ENCODE results near the gene LRSAM1. TPM values are rescaled to one million over a fixed set of nuclear protein-coding genes. Genes with fewer than 3 reads are reported as not detected.

The LRSAM1 gene
- total RNA-seq, 1 experiment from 2014 or later: 6.4 TPM

DNA sequence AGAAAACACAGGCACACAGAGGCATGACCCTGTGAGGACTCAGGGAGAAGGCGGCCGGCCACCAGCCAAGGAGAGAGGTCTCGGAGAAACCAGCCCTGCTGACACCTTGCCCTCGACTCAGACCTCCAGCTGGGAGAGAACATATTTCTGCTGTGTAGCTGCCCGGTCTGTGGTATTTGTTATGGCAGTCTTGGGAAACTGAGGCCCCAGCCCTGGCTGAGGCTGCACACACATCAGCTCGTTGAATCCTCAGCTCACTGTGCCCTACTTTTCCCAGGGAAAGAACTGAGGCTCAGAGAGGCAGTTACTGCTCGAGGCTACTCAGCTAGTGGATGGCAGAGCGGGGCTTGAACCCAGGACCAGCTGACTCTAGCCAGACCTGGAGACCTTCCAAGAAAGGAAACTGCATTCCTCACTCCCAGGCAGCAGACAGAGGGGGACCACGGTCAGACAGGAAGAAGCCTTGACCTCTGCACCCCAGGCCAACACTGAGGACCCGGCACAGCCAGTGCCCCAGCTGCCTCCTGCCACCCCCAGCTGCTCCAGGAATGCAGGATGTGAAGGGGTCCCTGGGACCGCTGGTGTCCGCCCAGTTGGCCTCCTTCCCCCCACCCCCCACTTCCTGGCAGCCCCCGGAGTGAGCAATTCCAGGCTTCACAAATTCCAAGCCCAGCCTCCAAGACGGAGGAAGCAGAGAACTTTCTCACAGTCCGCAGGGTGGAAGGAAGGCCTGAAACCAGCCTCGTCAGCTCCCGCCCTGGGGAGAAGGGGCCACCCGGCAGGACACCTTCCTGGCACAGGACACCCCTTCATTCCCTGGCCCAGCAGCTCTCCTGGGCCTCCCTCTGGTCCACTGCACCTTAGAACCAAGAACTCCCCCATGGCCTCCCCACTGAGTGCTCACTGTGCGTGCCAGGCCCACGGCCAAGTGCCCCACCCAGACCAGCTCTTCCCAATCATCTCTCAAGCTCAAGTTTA lies 69.9 kb downstream of the LRSAM1 start:
- in situ Hi-C loops (cut with HindIII; ENCODE audit: low pct_unique_long_range_greater_than_20kb, low sequenced_read_pairs): no loop called here
- no peak for DNase-seq (ENCODE audit: low read depth, low spot score)

DNA sequence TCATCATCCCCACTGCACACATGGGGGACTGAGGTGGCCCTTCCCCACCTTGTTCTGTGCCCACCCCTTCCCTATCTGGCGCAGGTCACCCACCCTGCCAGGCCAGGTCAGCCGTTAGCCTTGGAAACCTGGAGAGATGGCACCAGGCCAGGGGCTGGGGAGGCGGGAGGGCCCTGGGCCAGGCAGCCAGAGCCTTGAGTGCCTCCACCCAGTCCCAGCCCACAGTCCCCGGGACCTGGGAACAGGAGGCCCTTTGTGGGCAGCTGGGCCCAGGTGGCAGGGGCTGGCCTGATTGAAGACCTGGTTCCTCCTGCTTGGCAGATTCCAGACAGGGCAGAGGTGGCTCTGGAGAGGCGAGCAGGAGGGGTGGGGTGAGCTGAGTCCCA lies 70.6 kb downstream of the LRSAM1 start:
- no peak for DNase-seq (ENCODE audit: low read depth, low spot score)
- in situ Hi-C loops (cut with HindIII; ENCODE audit: low pct_unique_long_range_greater_than_20kb, low sequenced_read_pairs): no loop called here

DNA sequence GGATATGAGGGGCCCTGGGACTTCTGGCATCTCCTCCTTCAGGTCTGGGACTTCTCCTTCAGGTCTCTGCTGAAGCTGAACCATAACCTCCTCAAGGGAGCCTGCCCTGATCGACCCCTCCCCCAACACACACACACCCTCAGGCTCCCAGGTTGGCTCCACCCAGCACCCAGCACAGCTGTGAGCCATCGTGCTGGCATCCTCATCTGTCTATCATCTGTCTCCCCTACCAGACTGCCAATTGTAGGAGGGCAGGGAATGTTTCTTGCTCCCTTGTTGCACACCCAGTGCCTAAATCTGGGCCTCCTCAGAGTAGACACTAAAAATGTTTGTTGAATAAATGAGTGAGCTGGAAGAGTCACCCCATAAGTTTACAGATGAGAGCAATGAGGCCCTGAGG lies 71.4 kb downstream of the LRSAM1 start:
- no peak for DNase-seq (ENCODE audit: low read depth, low spot score)
- in situ Hi-C loops (cut with HindIII; ENCODE audit: low pct_unique_long_range_greater_than_20kb, low sequenced_read_pairs): no loop called here

DNA sequence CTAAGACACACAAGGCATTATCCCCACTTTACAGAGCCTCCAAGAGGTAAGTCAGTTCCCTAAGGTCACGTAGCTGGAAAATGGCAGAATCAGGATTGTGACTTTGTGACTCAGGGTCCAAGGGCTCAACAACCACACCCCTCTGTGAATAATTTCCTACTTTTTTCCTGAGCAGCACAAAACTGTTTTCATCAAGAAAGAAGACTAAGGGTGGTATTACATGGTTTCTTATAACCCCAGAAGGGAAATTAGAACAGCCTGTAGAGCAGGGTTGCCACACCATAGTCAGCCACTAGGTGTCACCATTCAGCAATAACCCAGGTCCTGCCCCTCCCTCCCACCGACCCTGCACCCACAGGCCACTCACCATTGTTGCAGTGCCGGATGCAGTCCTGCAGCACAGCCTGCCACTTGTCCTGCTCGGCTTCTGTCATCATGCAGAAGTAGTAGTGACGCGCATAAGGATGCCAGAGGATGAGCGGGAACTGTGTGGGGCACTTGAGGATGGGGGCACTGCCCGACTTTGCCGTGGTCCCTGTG lies 72.1 kb downstream of the LRSAM1 start:
- in situ Hi-C loops (cut with HindIII; ENCODE audit: low pct_unique_long_range_greater_than_20kb, low sequenced_read_pairs): no loop called here

DNA sequence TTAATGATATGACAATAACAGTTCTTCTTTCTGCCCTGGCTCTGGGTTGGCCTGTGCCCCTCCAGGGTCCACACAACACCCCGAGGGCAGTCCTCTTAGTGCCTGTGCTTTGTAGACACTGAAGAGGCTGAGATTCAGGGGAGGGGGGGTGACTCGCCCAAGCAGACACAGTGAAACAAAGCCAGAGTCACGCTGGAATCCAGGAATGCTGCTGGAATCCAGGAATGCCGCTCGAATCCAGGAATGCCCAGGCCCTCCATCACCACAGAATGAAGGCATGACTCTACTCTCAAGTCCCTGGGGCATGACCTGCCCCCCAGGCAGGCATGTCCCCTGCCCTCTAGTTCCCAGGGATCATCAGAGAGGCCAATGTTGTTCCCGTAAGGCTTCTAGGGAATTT lies 73.1 kb downstream of the LRSAM1 start:
- in situ Hi-C loops (cut with HindIII; ENCODE audit: low pct_unique_long_range_greater_than_20kb, low sequenced_read_pairs): no loop called here
- no peak for DNase-seq (ENCODE audit: low read depth, low spot score)

More for the DNA sequence above, 72.1 kb downstream of the LRSAM1 start:
- peak; percentile 51 for DNase-seq (ENCODE audit: low read depth, low spot score)

DNA sequence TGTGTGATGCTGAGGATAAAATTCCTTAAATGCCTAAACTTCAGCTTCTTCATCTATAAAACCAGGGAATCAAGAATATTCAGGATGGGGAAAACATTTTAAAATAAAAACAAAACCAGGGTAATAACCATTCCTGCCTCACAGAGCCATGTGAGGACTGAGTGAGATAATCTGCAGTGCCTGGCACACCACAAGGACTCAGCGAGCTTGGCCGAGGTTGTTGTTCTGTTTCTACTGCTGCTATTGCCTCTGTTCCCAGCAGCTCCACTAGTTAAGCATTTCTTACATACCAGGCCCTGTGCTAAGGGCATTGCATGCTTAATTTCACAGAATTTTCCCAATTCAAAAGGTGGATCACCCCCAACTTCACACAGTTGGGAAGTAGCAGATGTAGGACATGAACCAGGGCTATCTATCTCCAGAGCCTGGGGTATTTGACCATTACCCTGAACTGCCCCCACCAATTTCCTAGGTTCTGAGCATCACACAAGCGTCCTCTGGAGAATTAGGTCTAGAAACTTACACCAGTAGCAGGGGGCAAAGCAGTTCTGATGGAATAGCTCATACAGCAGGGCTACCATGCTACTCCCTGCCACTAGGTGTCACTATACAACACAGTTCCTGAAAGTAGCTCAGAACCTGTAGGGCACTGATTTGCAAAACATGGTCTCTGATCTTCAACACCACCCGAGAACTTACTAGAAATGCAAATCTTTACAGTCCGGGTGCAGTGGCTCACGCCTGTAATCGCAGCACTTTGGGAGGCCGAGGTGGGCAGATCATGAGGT lies 74.3 kb downstream of the LRSAM1 start:
- in situ Hi-C loops (cut with HindIII; ENCODE audit: low pct_unique_long_range_greater_than_20kb, low sequenced_read_pairs): no loop called here
- peak; percentile 62 for DNase-seq (ENCODE audit: low read depth, low spot score)

DNA sequence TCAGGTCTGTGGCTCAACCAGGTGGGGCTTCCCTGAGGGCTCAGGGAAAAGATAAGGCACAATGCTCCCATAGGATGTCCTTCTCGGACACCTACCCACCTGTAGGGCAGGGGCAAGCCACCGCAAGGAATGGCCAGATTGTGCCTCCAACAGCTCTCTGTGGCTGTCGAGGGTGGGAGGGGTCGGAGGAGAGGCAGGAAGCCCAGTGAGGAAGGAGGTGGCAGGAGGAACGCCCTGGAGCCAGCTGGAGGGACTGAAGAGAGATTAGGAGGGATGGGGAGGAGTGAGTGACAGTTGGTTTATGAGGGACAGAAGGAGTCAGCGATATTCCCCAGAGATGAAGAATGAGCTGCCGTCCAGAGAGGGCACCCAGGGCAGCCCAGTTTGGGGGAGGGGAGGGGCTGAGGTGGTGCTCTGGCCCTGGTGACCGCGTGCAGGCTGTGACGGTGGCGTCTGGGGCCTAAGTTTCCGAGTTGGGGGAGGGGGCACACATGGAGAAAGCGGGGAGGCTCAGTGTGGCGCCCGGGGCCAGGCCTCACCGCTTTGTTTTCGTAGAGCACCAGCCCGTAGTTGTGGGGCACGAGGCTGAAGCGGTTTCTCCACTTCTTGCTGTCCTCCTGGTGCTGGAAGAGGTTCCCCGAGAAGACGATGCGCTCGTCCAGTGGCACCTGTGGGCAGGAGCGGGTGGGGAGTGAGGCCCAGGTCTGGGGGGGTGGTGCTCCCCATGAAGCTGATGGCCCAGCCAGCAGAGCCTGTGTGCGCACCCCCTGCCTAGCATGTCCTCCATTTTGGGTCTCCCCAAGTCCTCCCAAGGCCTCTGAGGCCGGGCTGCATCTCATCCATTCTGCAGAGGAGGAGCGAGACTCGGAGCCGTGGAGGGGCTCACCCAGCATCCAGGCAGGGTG lies 75.6 kb downstream of the LRSAM1 start:
- no peak for DNase-seq (ENCODE audit: low read depth, low spot score)
- in situ Hi-C loops (cut with HindIII; ENCODE audit: low pct_unique_long_range_greater_than_20kb, low sequenced_read_pairs): no loop called here

DNA sequence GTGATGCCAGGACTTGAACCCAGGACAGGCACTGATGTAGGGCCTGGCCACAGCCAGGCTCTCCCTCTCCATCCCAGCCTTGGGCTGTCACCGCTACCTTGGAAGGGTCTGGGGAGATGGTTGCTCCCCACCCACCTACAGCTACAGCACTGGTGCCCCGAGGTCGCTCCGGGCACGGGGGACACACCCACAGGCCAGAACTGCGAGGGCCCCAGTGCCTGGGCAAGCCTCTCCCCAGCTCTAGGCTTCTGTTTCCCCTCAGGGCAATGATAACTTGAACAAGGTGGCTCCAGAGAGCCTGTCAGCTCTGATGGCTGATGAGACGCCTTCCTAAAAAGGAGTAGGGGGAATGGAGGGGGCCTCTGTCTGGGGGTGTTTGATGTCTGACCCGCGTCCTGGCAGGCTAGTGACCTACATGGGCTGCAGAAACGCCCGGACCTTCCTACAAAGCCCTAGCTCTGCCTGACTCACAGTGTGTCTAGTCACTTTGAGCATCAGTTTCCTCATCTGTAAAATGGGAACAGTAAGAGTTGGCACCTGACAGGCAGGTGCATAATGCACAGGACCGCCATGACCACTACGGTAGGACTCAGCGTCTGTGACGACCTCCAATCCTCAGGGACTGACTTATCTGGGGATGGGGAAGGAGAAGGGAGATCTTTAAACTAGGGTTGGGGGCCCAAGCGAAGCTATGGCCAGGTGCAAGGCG lies 76.4 kb downstream of the LRSAM1 start:
- no peak for DNase-seq (ENCODE audit: low read depth, low spot score)
- in situ Hi-C loops (cut with HindIII; ENCODE audit: low pct_unique_long_range_greater_than_20kb, low sequenced_read_pairs): no loop called here

DNA sequence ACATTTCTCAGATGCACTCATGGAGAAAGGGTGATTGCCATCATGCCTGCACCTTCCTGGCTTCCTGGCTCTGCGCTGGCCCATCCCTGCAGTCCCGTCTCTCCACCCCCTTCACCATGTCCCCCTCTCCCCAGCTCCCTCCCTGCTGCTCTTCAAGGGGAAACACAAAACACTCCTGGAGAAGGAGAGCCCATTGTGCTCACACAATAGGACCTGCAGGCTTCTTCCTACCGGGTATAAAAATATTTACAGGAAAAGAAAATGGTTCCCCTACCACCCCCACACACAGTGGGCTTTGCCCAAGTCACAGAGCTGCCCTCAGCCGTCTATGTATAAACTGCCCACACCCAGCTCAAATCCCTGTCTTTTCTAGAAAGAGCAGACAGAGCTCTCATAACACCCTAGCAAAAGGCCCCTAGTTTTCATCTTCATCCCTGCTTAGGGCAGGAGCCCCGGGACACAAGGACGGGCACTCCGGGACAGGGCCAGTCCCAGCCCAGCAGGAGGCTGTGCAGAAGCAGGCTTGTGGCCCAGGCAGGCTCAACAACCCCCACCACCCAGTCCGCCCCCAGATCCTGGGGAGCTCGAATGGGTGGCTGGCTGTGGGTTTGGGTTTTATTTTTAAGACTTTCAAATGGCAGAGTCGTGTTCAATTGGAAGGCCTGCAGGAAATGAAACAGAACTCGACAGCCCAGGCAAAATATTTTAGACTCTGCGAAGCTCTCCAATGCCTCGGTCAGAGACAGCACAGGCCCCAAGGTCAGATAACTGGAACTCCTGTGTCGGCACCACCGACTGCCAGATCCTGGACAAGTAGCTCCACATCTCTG lies 77.3 kb downstream of the LRSAM1 start:
- in situ Hi-C loops (cut with HindIII; ENCODE audit: low pct_unique_long_range_greater_than_20kb, low sequenced_read_pairs): no loop called here
- no peak for DNase-seq (ENCODE audit: low read depth, low spot score)

DNA sequence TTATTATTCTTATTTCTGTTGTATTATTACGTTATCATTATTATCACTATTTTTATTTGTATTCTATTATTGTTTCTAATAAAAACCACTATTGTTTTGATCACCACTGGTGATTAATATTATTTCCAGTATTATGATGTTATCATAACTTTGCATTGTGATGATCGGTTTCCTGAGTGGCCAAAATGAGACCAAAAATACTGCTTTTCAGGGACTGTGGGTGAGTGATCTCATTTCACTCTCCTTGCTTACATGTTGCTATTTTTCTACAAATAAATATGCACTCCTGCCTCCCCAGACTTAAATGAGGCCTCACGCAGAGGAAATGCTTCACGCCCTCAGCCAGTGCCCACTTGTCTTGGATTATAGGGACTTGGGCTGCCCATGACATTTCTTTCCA lies 78.4 kb downstream of the LRSAM1 start:
- no peak for DNase-seq (ENCODE audit: low read depth, low spot score)
- in situ Hi-C loops (cut with HindIII; ENCODE audit: low pct_unique_long_range_greater_than_20kb, low sequenced_read_pairs): no loop called here

DNA sequence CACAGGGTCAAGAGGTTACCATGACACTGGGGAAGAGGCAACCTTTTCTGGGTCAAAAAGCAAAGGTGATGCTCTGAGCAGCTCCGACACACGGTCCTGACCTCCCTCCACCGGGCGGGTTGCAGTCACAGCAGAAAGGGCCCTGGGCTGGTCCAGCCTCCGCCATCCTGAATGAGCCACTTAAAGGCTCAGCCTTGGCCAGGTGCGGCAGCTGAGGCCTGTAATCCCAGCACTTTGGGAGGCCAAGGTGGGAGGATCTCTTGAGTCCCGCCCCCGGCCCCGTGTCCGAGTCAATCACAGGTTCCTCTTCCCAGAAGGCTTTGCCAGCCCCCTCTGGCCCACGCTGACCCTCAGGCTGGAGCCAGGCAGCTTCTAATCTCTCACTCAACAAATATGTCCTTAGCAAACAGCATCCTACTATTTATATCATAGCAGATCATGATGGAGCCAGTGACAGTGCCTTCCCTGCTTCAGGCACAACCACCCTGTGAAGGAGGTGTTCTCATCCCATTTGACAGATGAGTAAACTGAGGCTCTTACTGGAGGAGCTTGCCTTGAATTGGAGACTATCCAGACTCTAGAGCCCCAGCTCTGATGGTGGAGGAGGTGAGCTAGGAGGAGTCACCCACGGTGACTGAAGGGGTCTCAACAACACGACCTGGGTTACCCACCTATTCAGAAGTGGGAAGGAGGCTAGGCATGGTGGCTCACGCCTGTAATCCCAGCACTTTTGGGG lies 79.1 kb downstream of the LRSAM1 start:
- in situ Hi-C loops (cut with HindIII; ENCODE audit: low pct_unique_long_range_greater_than_20kb, low sequenced_read_pairs): no loop called here
- DNase-seq (ENCODE audit: low read depth, low spot score): no peak

DNA sequence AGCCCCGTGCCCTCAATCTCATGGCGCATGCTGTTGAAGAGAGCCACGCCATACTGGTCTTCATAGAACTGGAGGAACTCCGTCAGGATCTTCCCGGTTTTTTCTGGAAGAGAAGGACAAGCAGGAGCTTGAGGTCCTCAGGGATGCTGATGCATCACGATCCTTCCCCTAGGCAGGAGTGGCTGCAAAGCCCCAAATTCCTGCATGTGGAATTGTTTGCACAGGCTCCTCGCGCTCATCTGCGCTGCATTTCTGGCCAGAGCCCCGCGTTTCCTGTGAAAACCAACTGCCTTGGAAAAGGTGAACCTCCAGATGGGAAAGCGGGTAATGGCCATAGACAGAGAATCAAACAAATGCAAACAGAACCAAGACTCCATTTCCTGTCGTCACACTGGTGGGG lies 80.4 kb downstream of the LRSAM1 start:
- in situ Hi-C loops (cut with HindIII; ENCODE audit: low pct_unique_long_range_greater_than_20kb, low sequenced_read_pairs): no loop called here
- no peak for DNase-seq (ENCODE audit: low read depth, low spot score)

DNA sequence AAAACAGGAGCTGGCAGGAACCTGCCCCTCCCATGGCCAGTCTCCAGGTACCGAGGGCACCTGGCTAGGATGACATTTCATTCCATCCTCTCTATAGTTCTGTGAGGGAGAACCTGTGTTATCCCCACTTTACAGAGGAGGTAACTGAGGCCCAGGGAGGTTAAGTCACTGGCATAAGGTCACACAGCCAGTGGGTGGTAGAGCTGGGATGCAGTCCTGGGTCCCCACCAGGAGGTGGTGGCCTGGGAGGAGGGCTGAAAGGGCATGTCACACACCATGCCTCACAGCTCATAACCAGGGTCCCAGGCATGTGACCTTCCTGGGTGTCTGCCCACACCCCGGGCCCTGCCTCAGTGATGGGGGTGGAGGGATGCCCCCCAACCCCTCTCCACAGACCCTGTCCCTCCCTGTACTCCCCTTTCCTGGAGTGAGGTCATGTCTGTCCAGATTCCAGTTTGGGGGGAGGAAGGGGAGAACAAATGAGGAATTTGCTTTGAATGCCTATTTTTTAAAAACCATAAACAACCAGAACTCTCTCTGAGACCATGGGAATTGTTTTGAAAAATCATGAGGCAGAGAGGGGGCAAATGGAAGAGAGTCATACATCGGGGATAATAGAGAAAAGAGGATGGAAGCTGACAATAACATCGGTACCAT lies 83.1 kb downstream of the LRSAM1 start:
- in situ Hi-C loops (cut with HindIII; ENCODE audit: low pct_unique_long_range_greater_than_20kb, low sequenced_read_pairs): no loop called here
- DNase-seq (ENCODE audit: low read depth, low spot score): no peak

DNA sequence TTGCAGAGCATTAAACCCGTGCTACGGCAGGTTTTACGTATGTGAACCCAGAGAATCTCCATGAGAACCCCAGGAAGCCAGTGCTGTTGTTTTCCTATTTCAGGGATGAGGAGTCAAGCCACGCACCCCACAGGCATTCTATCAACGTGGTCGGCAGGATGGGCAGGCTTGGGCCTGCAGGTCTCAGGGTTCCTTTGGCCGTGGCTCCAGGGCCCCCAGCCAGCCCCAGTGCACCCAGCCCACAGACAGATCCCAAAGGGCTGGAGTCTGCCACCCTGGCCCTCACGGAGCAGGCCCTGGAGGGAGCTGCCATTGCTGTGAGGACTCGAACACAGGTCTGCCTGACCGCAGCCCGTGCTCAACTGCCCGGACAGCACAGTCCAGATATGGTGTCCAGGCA lies 83.6 kb downstream of the LRSAM1 start:
- in situ Hi-C loops (cut with HindIII; ENCODE audit: low pct_unique_long_range_greater_than_20kb, low sequenced_read_pairs): no loop called here

DNA sequence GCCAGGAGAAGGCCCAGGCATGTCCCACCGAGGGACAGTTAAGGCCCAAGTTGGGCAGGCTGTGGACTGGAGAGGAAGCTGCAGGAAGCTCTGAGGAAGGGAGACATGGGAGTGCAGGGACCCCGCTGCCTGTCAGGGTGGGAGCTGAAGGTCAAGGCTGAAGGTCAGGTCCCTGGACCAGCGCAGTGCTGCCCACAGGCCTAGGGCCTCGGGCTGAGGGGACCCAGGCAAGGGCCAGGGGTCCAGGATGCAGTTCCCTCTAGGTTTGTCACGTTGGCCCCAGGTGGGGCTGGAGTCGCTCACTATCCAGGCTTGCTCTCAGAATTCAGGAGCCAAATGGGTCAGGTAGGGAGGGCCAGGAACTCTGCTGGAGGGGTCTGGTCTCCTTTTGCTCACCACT lies 84.1 kb downstream of the LRSAM1 start:
- DNase-seq (ENCODE audit: low read depth, low spot score): no peak
- in situ Hi-C loops (cut with HindIII; ENCODE audit: low pct_unique_long_range_greater_than_20kb, low sequenced_read_pairs): no loop called here

More for the DNA sequence above, 83.6 kb downstream of the LRSAM1 start:
- no peak for DNase-seq (ENCODE audit: low read depth, low spot score)

Measured in SK-MEL-5 (cell line).